Superior temporal gyrus (tissue), 1 donor: ENCODE results near the gene KIZ.

Source experiments
- DNase-seq: peaks from one replicate; pipeline ENCODE4 v3.0.0-alpha.2; 2016; ENCODE audit errors: extremely low spot score

The KIZ gene

GRCh38 chr20:21177767-21178166, 51.9 kb downstream of the KIZ start:
- DNase-seq: no peak

GRCh38 chr20:21179757-21180156, 53.9 kb downstream of the KIZ start:
- DNase-seq: no peak

- no peak for DNase-seq
Measured at GRCh38 chr20:21180248-21180647, 54.4 kb downstream of the KIZ start.

GRCh38 chr20:21181028-21181427, 55.1 kb downstream of the KIZ start:
- no peak for DNase-seq

- peak; percentile 40 for DNase-seq
Measured at GRCh38 chr20:21182832-21183563, 57.1 kb downstream of the KIZ start.

GRCh38 chr20:21183722-21184121, 57.8 kb downstream of the KIZ start:
- no peak for DNase-seq

- no peak for DNase-seq
Measured at GRCh38 chr20:21184819-21185218, 58.9 kb downstream of the KIZ start.

- DNase-seq: no peak
Measured at GRCh38 chr20:21185849-21186248, 60.0 kb downstream of the KIZ start.

- DNase-seq: no peak
Measured at GRCh38 chr20:21189761-21190523, 64.1 kb downstream of the KIZ start.

GRCh38 chr20:21190869-21191268, 65.0 kb downstream of the KIZ start:
- no peak for DNase-seq

GRCh38 chr20:21191839-21192238, 66.0 kb downstream of the KIZ start:
- DNase-seq: no peak

- no peak for DNase-seq
Measured at GRCh38 chr20:21202259-21202658, 76.4 kb downstream of the KIZ start.

GRCh38 chr20:21203088-21203656, 77.3 kb downstream of the KIZ start:
- no peak for DNase-seq

GRCh38 chr20:21206584-21206983, 80.7 kb downstream of the KIZ start:
- no peak for DNase-seq

GRCh38 chr20:21208999-21209398, 83.1 kb downstream of the KIZ start:
- DNase-seq: no peak

- DNase-seq: no peak
Measured at GRCh38 chr20:21209668-21210067, 83.8 kb downstream of the KIZ start.

- DNase-seq: no peak
Measured at GRCh38 chr20:21213691-21214090, 87.8 kb downstream of the KIZ start.

- no peak for DNase-seq
Measured at GRCh38 chr20:21214431-21214830, 88.5 kb downstream of the KIZ start.

GRCh38 chr20:21219686-21220085, 93.8 kb downstream of the KIZ start:
- DNase-seq: no peak

- no peak for DNase-seq
Measured at GRCh38 chr20:21224217-21224616, 98.3 kb downstream of the KIZ start.

GRCh38 chr20:21225215-21225947, 99.5 kb downstream of the KIZ start:
- no peak for DNase-seq

GRCh38 chr20:21228511-21228910, 102.6 kb downstream of the KIZ start:
- DNase-seq: no peak
